8988T (cell line): Measurements from ENCODE around the gene WASHC2A.
"Not testable (repeated sequence)": the region's sequence is repeated elsewhere in the genome, so short reads cannot be mapped to it uniquely, and the experiment has no call there.

Source experiments
- DNase-seq: peaks from one replicate; pipeline ENCODE4 v3.0.0; 2011

WASHC2A gene

DNA sequence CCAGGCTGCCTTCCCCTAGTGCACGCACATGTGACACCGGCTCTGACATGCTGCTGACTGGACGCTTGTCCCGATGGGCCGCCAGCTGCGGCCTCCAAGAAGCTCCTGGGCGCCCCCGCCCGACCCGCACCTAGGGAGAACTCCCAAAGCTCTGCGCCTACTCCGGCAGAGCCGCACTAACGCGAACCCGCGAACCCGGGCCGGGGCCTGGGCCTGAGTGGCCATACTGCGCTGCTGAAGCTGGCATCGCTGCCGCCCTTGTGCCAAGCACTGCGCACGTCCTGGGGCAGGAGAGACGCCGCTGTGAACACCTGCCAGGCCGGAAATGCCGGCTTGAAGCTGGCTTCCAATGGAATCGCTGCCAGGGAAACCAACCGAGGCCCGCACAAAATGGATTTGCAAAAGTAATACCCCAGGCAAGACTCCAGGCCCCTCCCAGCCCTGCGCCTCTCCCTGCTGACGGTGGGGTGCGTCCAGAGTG is 85.1 kb downstream of the WASHC2A start:
- DNase-seq: no peak

DNA sequence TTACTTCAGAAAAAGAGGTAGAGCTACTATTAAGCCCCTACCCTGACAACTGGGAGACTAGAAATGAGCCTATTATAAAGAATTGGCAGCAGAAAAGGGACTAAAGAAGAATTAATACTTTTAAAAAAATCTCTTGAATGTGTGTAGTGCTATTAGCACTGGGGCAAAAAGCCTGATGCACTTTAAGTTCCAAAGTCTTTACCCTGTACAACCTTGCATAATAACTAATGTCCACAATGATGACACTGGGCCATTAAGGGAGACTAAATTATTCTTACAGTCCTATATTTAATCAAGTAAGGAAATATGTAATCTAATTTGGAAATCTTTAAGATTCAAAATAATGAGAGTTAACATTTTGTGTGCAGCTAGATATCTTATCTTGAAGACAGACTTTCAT is 90.1 kb downstream of the WASHC2A start:
- DNase-seq: not testable (repeated sequence)

DNA sequence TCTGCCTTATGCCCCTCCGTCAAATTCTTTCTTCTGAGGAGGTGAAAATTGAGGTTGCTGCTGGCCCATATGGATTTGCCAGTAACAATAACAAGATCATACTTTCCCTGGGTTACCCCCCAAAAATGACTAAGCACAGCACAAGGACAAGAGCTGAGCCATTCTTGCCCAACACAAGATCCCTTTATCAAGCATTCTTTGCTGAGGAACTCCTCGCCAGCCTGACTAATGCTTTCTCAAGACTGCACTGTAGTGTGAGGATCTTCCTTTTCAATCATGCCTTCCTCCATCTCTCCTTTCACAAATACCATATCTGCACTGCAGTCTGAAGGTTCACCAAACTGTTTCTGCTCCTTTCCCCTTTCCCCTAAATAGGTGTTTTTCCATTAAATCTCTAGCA is 92.1 kb downstream of the WASHC2A start:
- DNase-seq: not testable (repeated sequence)

DNA sequence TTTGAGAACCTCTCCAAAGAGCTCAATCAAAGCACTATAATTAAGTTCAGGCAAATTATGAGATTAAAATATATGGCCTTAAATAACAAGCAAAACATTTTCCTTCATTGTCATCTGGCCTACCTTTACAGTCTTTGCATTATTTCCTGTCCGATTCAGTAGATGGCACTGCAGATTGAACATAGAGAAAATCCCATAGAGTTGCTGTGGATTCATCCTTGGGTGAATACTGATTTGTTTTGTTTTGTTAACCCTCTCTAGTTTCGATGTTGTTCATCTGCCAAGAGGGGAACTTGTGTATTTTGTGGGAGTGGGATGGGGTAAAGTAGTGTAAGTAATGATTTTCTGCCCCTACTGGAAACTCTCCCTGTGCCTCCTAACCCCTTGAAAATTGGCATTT is 97.3 kb downstream of the WASHC2A start:
- DNase-seq: not testable (repeated sequence)

DNA sequence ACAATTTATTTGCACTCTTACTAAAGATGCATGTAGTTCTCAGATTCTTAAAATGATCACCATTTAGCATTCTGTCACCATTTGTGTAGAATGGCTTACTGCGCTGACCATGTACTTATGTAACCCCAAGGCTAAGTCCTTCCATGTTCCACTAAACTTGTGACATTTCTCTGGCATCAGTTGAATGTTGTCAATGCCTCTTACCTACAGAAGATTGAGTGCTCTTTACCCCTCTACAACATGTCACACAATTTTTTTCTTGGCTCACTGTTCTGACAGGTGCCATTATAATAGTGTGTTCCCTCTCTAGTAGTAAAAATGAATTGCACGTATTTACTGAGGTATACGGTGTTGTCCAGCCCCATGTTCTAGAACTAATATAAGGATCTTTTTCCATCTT is 100.1 kb downstream of the WASHC2A start:
- DNase-seq: not testable (repeated sequence)

DNA sequence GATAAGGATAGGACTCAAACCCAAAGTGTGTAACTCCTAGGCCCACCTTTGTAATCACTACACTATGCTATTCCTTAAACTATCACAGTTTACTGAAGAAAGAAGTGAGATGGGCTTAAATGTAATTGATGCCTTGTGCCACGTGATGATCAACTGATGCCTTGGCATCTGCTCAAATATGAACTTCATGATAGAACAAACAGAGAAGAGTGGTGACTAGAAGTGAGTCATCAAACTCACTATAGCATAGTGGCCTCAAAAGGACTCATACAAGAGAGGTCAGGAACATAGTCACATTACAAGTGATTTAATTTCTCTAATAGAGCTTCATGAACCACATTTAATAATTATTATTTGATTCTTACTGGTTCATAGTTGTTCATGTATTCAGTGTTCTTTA is 101.8 kb downstream of the WASHC2A start:
- DNase-seq: not testable (repeated sequence)

DNA sequence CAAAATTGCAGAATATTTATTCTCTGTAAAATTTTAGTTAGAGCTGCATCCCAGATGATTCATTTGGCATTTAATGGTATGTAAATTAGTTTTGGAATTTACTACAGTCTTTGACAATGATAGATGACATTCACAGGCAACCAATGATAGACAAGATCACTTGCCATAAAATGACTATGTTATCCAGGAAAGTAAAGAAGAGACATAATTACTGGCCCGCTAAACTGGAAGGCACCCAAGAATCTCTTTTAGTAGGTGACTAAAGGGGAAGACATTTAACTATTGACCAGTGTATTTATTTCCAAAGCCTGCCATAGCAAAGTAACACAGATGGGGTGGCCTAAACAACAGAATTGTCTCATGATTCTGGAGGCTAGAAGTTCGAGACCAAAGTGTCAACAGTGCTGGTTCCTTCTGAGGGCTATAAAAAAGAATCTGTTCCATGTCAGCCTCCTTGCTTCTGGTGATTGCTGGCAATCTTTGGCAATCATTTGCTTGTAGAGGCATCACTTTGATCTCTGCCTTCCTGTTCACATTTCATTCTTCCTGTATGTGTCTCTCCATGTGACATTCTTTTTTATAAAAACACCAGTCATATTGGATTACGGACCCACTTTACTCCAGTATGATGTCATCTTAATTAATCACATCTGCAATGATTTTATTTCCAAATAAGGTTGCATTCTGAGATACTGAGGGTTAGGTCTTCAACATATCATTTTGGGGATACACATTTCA is 107.2 kb downstream of the WASHC2A start:
- DNase-seq: not testable (repeated sequence)
